Measurements from ENCODE around the gene USP22.

USP22 gene

DNA sequence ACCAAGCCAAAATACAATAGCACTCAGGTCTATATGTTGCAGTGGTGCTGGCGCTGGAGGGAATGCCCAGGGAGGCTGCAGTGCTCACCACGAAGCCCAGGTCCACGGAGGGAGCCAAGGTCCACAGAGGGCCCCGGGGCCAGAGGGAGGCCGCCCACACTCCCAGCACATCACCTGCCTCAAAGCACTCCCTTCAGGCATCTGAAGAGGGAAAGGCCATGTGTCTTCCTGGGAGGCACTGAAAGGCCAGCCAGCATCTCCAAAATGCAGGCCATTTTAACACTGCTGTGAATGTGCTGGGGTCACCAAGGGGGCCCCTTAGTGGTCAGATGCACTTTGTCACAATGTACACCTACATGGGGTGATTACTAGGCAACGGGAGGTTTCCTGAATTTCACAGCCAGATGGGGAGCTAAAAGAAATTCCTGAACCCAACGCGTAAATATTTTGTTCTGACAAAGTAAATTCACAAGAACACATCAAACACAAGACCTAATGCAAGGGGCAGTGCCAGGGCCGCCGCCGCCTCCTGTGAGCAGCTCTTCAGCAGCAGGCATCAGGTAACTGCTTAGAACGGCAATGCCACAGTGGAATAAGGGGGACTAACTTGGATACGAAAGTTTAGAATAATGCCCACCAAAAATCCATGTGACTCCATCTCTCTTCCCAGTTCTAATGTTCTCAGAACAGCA, 42.8 kb downstream of the USP22 start:
- no peak for DNase-seq

DNA sequence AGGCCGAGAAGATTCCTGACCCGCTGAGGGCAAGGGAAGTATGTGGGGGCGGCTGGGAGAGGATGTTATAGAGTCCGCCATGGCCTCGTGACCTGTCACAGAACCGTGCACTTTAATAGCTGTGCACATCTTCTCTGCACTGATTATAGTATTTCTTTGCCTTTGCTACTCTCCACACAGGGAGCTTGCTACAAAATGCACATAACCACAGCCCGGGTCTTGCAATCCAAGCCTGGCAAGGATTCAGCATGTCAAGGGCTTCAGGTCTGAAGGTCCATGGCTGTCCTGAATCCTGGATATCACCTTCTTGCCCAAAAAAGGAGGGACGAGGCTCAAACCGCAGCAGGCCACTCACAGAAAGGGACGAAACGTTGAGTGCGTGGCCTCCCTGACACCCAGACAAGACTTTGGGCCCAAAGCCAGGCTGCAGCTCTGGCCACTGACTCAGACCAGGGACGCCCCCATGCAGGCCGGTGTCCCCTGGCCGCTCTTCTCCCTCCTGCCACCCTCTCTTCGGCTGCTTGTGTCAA, 43.7 kb downstream of the USP22 start:
- no peak for DNase-seq

DNA sequence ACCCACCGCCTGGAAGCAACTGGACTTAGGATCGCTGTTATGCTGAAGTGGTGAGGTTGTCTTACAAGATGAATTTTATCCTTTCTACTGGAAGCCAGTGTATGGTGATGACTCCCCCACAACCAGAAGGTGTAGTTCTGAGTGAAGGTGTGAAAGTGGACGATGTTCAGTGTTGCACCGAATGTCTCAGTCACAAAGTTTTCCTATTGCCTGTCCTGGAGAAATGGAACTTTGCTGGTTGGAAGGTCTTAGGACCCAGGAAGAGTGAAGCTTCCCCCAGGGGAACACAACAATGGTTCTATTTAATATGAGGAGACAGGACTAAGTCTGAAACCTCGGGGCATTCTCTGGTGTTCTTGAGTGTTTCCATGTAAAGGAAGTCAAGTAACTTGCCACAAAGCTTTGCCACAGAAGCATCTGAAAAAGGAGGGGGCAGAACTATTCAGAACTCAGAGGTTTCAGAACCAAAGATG, 44.2 kb downstream of the USP22 start:
- no peak for DNase-seq

DNA sequence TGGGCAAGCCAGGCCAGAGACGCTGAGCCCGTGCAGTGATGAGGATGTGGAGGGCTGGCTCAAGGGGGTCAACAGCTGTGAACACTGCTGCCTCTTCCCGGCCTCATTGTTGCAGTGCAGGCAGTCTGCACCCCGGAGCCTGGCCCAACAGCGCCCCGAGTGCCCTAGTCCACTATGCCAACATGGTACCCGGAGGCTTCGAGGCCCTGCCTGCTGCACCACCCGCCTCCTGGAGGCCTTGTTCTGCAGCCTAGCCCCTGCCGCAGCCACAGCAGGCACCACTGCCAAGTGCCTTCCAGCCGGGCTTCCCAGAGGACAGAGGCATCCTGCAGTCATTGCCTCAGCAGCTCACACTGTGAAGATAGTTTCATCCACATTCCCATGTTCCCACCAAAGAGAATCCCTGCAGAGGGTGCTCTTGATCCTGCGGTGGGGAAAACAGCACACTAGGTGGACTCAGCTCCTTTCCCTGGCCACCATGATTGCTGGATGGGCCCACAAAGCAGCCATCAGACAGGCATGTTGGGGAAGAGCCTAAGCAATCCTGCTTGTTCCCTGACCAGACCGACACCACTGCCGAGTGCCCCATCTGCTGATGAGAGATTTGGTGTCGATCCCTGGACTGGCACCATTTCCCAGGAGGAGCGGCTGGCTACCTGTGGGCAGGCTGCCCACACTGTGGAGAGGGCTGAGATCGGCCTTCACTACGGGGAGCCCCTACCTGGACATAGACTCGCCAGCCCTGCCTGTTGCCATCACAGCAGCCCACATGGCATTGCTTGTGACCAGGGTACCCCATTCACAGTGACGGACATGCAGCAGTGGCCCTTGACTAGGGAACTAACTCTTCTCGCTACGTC, 44.9 kb downstream of the USP22 start:
- DNase-seq, result no peak

DNA sequence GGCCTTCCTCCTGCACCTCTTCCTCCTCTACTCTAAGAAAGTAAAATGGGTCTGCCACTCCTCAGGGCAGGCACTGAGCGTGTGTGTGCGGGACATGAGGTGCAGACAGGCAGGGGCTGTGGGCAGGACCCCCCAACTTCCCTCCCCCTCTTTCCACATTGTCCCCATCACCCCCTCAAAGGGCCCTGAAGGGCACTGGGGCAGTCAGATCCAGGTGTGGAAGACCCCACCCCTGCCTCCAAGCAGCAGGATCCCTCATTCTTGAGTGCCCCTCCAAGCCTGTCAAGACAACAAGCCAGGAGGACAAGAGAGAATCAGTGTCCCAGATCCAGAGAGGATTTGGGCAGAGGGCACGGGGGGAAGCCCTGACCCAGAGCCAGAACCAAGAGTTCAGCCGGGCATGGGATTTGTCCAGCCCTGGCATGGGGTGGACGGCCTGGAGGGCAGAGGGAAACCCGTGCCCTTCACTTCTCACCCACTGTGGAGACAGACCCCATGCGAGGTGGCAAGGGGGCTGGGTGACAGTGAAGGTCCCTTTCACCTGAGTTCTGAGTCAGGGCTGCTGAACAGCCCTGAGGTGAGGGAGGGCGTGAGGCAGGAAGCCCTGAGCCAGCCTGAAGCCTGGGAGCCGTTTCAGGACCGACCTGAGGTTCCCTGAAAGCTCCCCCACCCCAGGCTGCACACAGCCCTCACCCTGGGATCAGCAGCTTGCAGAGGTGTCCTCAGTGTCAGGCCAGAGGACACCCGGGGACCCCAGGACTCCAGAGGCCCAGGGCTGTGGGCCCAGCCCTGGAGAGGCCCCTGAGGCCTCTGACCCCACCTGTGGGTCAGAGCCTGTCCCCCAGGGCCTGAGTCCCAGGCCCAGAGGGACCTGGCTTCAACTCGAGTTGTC, 45.8 kb downstream of the USP22 start:
- DNase-seq, result no peak

DNA sequence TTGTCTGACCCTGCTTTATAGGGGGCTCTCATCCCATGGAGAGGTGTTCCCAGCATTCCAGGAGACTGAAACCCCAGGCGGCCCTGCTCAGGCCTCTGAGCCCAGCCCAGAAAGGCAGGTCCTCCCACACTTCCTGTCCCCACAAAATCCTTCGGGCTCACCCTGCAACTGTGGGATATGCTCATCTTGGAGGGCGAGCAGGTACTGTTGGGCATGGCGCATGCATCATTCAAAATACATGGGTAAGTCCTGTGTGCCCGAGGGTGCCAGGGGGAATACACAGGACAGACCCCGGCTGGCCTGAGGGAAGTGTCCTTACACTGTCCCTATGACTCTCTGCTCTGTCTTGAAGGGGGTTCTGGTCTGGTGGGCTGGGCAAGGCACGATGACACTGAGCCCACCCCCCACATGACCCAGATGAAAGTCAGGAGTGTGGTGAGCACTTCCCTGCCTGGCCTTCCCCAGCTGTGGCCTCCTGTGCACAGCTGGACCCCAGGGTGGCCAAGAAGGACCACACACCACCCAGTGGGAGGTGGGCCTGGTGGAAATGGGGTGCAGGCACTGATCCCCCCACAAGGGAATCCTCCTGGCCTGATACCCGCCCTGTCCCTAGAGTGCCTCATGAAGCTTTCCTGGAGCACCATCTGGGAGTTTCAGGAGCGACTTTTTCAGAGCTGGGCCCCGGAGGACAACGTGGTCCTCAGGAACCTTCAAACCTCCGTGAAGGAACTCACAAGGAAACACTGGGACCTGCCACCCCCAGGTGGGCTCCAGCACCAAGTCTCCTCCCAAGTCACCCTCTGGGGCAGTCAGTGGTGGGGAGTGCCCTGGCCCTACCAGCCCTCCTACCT, 46.7 kb downstream of the USP22 start:
- DNase-seq, result no peak

DNA sequence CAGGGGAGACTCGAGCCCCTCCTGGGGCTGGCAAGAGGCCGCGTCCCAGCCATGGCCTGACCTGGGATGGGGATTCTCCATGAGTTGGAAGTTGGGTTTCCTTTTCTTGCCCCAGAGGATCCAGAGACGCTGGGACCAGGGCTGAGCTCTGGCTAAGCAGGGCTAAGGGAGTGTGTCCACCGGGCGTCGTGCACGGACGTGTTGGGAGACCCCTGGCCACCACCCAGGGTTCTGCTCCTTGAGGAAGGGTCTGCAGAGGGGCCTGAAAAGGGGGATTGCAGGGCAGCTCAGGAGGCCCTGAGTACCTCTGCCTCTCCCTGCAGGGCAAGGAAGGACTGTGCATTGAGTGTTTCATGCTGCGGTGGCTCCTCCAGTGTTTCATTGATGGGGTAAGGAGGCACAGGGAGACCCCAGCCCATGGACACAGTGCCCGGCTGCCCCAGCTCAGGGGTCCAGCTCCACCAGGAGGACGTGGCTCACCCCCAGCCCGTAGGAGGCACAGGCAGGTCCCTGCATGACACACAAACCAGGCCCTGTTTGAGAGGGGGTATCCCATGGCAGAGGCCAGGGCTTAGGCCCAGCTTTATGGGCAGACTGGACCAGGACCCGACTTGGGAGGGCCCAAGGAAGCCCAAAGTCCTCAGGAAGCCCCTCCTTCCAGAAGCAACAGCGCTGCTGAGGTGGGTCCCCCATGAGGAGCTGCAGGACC, 47.5 kb downstream of the USP22 start:
- no peak for DNase-seq

DNA sequence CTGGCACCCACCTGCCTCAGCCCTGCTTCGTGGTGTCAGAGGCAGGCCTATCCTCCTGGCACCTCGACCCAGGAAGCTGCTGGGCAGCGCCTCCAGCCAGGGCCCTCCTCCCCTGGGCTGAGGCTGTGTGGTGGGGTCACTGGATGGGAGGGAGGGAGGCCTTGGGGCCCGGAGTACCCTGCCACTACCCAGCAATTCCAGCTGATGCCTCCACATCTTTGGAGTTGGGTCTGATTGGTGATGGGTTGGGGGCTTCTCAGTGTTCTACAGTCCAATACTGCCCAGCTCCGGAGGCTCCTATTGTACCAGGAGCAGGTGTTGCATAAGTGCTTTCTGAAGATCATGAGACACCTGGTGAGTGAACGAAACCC, 48.0 kb downstream of the USP22 start:
- DNase-seq, result no peak

DNA sequence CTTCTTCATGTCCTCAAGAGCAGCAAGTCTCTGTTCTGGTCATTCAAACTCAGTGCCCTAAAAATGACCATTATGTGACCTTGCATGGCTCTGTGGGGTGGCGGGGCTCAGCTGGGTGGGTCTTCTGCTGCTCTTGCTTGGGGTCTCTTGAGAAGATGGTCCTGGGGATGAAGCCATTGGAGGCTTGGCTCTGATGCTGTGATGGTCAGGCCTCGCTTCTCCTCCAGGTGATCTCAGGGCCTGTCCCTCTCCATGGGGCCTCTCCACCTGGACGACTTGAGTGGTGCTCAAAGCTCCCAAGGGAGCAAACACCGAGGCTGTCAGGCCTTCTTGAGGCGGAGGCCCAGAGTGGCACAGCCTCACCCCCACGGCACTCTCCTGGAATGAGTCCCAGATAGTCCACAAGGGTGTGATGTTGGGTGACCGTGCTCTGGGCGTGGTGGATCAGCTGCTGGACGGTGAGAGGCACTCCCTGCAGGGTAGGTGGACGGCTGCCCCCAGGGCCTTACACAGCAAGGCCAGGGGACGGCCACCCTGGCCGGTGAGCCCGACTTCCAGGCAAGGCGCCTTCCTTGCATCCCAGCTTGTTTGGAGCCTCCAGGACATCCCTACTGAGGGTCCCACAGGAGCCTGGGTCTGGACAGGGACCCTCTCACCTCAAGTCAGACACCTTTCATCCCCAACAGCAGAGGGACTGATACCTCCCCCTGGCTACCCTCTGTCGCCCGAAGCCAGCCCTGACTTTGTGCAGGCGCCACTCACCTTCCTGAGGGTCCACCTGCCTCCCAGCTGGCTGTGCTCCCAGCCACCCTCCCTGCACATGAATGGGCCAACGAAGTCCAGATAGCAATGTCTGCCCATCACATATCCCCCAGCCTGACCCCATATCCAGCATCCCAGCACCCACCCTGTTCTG, 48.7 kb downstream of the USP22 start:
- DNase-seq, result no peak

DNA sequence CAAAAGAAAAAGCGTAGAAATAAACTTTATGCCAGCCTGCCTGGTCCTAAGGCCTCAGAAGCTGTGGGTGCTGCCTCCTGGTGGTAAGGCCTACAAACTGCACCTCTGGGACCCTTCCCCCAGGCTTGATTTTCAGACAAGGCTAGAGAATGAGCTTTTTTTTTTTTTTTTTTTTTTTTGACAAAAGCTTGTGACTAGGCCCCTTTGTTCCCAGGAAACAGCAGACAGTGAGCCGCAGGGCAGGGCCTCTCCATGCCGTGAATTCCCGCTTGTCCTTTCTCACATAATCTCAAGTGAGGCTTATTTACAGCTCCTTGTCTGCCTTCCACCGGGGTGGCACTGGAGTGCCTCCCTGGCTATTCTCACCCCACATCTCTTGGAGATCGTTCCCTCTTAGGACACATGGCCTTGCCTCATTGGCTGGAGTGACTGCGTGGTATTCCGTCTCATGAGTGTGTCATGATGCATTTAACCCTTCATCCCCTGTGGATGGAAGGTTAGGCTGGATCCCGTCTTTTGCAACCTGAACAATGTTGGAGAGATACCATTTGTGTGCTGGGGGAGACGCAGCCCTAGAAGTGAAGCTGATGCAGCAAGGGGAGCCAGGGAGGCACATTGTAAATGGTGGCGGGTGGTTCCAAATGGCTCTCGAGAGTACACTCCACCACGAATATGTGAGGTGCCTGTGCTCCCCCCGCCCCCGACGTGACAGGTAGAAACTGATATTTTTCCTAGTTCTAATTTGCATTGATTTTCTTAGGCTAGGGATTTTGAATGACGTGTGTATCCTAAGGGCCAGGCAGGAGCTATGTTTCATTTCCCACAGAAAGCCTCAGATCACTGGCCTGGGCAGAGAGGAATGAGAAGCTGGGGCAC, 49.6 kb downstream of the USP22 start:
- DNase-seq, result no peak

DNA sequence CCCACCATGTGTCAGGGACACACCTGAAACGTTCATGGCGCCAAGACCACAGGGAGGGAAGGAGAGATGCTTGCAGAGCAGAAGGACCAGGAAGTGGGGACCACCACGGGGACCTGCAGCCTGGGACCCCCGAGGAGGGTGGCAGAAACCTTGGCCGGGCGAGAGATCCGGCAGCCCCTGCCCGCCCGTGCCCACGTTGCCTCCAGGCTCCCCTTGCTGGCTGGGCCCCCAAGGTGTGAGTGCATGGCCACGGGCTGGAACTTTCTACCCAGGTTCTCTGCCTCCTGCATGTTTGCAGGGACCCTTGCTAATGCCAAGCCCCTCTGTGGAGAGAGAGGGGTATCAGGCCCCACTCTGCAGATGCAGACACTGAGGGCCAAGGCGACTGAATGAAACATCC, 50.4 kb downstream of the USP22 start:
- no peak for DNase-seq

DNA sequence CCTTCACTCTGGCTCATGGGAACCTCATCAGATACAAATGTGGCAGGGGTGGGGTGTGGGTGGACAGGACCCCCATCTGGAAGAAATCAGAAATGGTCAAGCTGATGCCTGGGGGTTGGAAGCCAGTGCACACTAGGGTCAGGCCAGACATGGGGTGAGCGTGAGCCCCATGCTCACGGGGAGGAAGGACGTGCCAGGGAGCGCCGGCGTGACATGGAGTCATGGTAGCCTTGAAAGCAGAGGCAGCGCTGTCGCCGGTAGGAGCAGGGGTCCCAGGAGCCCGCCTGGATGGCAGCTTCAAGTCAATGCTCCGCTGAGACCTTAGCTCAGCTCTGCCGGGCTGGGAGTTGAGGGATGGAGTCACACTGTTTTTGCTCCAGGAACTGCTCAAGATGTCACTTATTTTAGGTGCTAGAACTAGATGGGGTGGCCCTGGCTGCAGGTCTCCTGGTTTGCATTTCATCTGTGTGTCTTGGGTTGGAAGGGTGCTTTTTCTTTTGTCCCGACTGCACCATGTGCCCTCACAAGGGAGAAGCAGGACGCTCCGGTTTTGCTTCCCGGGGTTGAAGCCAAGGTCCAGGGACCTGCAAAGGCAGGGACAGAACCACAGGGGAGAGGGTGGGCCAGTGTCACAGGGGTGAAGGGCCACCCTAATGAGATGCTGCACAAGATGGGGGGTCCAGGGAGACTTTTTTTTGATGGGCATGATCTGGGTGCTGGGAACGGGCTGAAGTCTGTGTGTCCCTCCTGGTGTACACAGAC, 51.4 kb downstream of the USP22 start:
- no peak for DNase-seq

DNA sequence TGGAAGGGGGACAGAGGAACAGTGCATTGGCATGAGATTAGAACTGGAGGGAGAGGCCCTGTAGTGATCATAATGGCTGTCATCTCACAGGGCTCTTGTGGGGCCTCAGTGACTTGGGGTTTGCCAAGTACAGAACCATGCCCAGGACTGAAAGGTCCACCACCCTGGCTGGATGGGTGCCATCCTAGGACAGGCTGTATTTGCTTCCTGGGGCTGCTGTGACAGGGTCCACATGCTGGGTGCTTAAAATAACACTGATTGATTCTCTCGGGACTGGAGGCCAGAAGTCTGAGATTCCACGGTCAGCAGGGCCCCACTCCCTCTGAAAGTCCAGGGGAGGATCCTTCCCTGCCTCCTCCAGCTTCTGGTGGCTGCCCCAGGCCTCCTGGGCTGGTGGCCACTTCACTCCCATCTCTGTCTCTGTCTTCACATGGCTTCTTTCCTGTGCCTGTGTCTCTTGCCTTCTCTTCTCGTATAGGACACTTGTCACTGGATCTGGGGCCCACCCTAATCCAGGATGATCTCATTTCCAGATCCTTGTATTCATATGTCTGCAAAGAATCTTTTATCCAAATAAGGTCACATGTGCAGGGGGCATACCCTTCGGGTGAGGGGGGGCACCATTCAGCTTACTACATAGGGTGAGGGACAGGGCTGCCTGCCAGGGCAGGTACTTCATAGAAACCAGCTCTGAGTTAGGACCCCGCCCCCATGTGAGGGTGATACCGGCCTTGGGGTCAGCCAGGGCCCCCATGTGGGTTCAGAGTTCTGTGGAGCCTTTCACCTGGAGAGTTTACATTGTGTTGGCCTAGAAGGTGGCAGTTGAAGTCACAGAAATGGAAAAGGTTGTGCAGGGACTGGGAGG, 52.6 kb downstream of the USP22 start:
- DNase-seq, result no peak

DNA sequence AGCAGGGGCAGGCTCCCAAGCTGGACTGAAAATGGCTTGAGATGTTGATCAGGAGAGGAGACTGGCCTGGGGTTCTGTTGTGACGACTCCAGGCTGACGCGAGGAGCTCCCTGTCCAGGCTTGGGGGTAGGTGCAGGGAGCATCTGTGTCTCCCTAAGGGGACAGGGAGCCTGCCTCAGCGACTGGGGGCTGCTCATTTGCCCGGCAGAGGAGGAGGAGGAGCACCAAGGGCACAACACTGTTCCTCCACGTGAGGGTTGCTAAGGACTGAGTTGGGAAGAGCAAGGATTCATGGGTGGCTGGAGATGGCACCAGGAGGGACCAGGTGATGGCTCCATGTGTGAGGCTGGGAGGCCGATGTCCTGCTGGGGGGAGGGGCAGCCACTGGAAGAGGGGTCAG, 53.3 kb downstream of the USP22 start:
- no peak for DNase-seq

DNA sequence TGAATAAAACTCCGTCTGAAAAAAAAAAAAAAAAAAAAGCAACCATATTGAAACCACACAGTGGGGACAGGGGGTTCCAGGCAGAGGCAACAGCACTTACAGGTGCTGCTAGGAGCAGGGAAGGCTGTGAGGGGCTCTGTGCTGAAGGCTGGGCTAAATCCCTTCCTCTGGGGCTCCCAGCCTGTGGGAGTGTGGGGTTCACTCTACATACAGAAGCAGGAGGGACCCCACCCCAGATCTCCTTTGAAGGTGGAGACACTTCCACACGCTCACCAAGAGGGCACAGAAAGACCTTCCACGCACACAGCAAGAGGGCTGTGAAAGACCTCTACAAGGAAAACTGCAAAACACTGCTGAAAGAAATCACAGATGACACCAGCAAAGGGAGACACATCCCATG, 53.9 kb downstream of the USP22 start:
- no peak for DNase-seq

DNA sequence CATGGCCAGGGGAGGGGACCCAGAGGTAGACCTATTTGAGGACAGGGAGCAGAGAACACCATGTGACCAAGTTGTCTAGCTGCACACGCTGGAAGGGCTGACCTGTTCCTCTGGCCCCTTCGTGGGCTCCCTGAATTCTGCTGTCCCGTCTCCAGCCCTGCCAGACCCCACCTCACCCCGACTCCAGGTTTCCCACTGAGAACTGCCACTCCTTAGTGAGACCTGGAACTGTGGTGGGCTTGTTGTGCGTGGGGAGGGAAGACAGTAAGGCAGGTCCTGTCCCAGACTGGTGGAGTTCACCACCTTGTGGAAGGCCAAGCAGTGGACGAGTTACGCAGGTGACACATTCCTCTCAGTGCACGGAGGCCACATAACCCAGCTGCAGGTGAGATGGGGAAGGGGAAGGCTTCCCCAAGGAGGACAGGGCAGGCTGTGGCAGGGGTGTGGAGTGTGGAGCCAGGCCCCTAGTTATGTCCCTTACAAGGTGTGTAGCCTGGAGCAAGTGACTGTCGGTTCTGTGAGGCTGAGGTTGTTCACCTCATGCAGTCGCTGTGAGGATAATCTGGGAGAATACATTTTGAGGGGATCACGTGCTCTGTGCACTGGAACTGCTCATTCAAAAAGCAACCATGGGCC, 54.7 kb downstream of the USP22 start:
- DNase-seq, result no peak

DNA sequence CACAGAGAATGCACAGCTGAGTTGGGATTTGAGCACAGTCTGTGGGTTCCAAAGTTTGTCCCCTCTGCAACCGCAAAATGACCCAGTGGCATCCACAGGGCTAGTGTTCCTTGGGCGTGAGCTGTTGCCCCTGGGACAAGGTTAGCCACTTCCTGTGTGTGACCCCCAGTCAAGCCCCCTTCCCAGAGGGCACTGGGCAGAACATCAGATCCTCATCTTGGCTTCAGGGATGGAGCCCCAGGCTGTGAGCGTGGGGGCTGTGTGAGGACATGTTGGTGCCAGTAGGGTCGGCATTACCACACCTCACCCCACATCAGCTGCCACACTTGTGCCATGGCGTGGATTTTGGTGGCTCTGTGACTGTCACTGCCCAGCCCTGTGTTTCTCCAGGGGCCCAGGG, 55.3 kb downstream of the USP22 start:
- no peak for DNase-seq

Measured in DMS79 treated with DMSO at 0.1 percent for 48 hours (cell line).